ENCODE measurements around the gene SPATA3.

DNA sequence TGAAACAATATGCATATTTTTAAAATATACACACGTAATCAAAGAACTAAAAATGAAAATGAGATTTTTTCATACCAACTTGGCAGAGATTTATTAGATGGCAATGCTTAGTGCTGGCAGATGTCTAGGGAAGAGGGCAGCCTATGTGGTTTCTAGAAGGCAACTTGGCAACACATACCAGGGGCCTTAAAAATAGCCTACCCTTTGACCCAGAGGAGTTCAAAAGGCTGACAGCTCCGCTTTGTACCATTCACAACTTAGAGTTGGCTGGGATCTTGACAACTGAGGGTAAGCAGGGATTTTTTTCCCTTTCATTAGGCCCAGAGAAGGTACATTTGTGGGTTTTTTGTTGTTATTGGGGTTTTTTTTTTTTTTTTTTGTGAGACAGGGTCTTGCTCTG lies 44.5 kb upstream of the SPATA3 start:
- TF ChIP-seq GATA2 (IDR thresholded peaks at IDR 0.05; ENCODE audit: low read depth, low read length): no peak
- TF ChIP-seq GATA3 (IDR thresholded peaks at IDR 0.05; ENCODE audit: low read depth, low read length): no peak

Data from SH-SY5Y (cell line).